ENCODE data around the gene POLR3E.

The POLR3E gene

DNA sequence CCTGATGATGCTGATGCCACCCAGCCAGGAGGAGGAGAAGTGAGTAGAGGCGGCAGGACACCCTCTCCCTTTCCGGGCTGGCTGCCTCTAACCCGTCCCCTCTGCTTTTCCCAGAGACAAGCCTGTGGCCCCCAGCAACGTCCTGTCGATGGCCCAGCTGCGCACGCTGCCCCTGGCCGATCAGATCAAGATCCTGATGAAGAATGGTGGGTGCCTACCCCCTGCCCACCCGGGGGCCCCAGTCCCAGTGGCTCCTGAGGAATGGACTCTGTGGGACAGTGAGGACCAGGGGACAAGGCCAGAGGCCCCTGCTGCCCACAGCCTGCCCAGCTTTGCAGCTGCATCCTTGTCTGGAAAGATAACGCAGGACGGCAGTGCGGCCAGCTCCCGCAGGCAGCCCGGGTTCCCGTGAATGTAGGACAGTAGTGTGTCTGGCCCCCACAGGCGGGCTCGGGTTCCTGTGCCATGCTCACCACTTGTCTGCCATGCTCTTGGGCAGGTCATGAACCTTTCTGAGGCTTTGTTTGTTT lies 19.9 kb downstream of the POLR3E start:
- TF ChIP-seq, protein P1, sequence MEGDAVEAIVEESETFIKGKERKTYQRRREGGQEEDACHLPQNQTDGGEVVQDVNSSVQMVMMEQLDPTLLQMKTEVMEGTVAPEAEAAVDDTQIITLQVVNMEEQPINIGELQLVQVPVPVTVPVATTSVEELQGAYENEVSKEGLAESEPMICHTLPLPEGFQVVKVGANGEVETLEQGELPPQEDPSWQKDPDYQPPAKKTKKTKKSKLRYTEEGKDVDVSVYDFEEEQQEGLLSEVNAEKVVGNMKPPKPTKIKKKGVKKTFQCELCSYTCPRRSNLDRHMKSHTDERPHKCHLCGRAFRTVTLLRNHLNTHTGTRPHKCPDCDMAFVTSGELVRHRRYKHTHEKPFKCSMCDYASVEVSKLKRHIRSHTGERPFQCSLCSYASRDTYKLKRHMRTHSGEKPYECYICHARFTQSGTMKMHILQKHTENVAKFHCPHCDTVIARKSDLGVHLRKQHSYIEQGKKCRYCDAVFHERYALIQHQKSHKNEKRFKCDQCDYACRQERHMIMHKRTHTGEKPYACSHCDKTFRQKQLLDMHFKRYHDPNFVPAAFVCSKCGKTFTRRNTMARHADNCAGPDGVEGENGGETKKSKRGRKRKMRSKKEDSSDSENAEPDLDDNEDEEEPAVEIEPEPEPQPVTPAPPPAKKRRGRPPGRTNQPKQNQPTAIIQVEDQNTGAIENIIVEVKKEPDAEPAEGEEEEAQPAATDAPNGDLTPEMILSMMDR (IDR thresholded peaks at IDR 0.05; ENCODE audit: control insufficient read depth, extremely low read depth, insufficient read depth) = no peak
- DNase-seq (ENCODE audit: low read depth) = no peak
- no peak overlapping the region for H3K4me3 ChIP-seq (ENCODE audit: low read depth, low read length)

DNA sequence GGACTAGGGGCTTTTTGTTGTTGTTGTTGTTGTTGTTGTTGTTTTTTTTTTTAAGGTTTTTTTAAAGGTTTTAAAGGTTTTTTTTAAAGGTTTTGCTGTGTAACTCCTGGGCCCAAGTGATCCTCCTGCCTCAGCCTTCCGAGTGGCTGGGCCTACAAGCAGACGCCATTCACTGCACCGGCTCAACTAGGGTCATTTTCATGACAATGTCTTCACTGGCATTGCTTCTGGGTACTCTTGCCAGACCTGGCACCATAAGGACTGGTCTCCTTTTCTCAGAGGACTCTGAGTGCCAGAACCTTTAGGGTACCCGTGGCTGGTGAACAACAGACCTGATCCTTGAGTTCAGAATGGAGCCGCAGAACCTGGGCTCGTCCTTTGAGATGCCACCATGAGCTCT lies 20.4 kb downstream of the POLR3E start:
- DNase-seq (ENCODE audit: low read depth) = no peak
- TF ChIP-seq, protein P1 (IDR thresholded peaks at IDR 0.05; ENCODE audit: control insufficient read depth, extremely low read depth, insufficient read depth) = no peak
- no peak overlapping the region for H3K4me3 ChIP-seq (ENCODE audit: low read depth, low read length)

GRCh38 chr16:22318690-22319358 lies 21.6 kb downstream of the POLR3E start:
- TF ChIP-seq, protein P1 (IDR thresholded peaks at IDR 0.05; ENCODE audit: control insufficient read depth, extremely low read depth, insufficient read depth) = peak; percentile 55
- DNase-seq (ENCODE audit: low read depth) = no peak
- H3K4me3 ChIP-seq (ENCODE audit: low read depth, low read length) = no peak overlapping the region

DNA sequence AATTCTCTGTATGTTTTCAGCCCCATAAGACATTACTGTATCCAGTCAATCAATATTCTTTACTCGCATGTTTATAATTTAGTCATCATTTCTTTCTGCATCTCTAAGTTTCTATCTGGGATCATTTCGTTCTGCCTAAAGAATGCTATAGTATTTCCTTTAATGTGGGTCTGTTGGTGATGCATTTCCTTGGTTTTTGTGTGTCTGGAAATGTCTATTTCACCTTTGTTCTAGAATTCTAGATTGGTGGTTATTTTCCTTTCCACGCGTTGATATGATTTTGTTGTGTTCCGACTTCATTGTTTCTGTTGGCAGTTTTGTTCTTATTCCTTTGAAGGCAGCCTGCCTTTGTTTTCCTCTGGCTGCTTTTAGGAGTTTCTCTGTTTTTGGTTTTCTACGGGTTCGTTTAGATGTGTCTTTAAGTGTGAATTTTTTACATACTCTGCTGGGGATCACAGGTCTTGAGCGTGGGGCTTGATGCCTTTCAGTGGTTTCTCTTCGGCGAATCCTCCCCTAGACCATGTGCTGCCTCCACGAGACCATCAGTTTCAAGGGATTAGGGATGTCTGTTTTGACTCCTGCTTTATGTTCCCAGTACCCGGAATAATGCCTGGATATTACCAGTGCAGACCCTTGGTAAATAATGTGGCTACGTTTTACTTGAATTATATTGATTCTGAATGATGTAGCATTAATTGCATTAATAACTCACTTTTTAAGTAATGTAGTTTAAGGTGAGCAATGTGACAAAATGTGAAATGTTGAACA lies 23.5 kb downstream of the POLR3E start:
- no peak for DNase-seq (ENCODE audit: low read depth)

GRCh38 chr16:22321340-22322001 lies 24.3 kb downstream of the POLR3E start:
- TF ChIP-seq, protein P1 (IDR thresholded peaks at IDR 0.05; ENCODE audit: control insufficient read depth, extremely low read depth, insufficient read depth) = peak; percentile 94
- H3K4me3 ChIP-seq (ENCODE audit: low read depth, low read length) = no peak overlapping the region
- peak; percentile 43 for DNase-seq (ENCODE audit: low read depth)

More for the DNA sequence above, 23.5 kb downstream of the POLR3E start:
- TF ChIP-seq, protein P1 (IDR thresholded peaks at IDR 0.05; ENCODE audit: control insufficient read depth, extremely low read depth, insufficient read depth) = no peak
- H3K4me3 ChIP-seq (ENCODE audit: low read depth, low read length) = no peak overlapping the region

DNA sequence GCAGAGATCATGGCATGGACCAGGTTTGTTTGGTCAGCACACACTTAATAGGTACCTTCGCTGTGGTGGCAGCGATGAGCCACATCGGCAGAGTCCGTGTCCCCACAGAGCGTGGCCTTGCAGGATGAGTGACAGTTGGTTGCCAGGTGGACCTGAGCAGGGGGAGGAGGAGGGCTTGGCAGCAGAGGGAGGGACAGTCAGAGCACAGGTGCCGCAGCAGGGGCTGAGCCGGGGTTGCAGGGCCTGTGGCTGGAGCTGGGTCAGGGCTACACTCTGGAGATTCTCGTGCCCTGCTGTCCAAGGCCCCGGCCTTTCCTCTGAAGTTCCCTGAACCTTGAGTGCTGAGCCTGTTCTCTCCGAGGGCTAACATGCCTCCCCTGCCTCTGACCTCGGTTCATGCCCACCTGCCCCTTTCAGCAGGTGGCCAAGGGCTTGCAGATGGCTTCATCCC lies 24.8 kb downstream of the POLR3E start:
- H3K4me3 ChIP-seq (ENCODE audit: low read depth, low read length) = no peak overlapping the region
- TF ChIP-seq, protein P1 (IDR thresholded peaks at IDR 0.05; ENCODE audit: control insufficient read depth, extremely low read depth, insufficient read depth) = no peak
- DNase-seq (ENCODE audit: low read depth) = no peak
